BJ (cell line): ENCODE data around the gene IL11. TPM values are rescaled to one million over a fixed set of nuclear protein-coding genes. Genes with fewer than 3 reads are reported as not detected.

Experiments used
- CTCF ChIA-PET: fragments of 350-600 bp; formaldehyde crosslinking; extraction: SDS; loops from one replicate; lab custom pipeline; 2021; ENCODE audit warnings: antibody characterized with exemption, inconsistent platforms; lab: Yijun Ruan, JAX
- POLR2A ChIA-PET: fragments of 300-600 bp; sonication (Branson Sonifier 250); formaldehyde crosslinking; extraction: SDS; loops from one replicate; lab custom pipeline; 2021; ENCODE audit warnings: antibody characterized with exemption; lab: Charles Lee
- DNase-seq: peaks from one replicate; pipeline ENCODE4 v3.0.0-alpha.2; 2011; ENCODE audit warnings: low read depth
- H3K27me3 ChIP-seq: 2 replicates; pipeline ENCODE4 v1.6.0; 2011; ENCODE audit warnings: low read length; ENCODE audit not compliant: control insufficient read depth, insufficient read depth
- H3K36me3 ChIP-seq: 2 replicates; pipeline ENCODE4 v1.5.1; 2011; ENCODE audit warnings: low read length; ENCODE audit not compliant: control insufficient read depth, insufficient read depth
- H3K4me3 ChIP-seq: 2 replicates; pipeline ENCODE4 v1.5.1; 2011; ENCODE audit warnings: low read depth, mild to moderate bottlenecking, control low read depth, low read length
- CTCF ChIP-seq: IDR thresholded peaks from 2 replicates; pipeline ENCODE4 v1.5.1; 2011; ENCODE audit warnings: low read depth, mild to moderate bottlenecking, control low read depth, inconsistent platforms, low read length, moderate library complexity; ENCODE audit not compliant: insufficient read depth
- polyA plus RNA-seq: library from polyadenylated mRNA; depleted of rRNA; stranded (reverse); fragments of >200 nt; gene quantifications from 2 replicates; pipeline ENCODE4 v1.2.3, GENCODE V29; 2011

The IL11 gene
- polyA plus RNA-seq, 1 experiment: 16.4 TPM

- CTCF ChIA-PET: no interaction called here
- POLR2A ChIA-PET: no interaction called here
- no peak for DNase-seq
- H3K27me3 ChIP-seq: peaks cover 26% of the 10 kb centered on the region
- no peak for TF ChIP-seq CTCF
- H3K36me3 ChIP-seq: 0 out of 2 replicates have a peak, but pooled peaks cover under 1% of the 10 kb centered on the region
- no peak overlapping the region for H3K4me3 ChIP-seq
These were observed 17.6 kb downstream of the IL11 start for GRCh38 chr19:55352549-55353145.

- DNase-seq: no peak
- POLR2A ChIA-PET: no interaction called here
- Histone ChIP-seq H3K36me3 (0 out of 2 replicates have a peak, but pooled peaks cover 1% of the 10 kb centered on the region), H3K4me3 (no peak overlapping the region), H3K27me3 (peaks cover 24% of the 10 kb centered on the region)
- TF ChIP-seq CTCF: no peak
- CTCF ChIA-PET: no interaction called here
These were observed 18.2 kb downstream of the IL11 start for GRCh38 chr19:55352040-55352439.

GRCh38 chr19:55350620-55351315 lies 19.5 kb downstream of the IL11 start:
- POLR2A ChIA-PET: no interaction called here

GRCh38 chr19:55348317-55349034 lies 21.8 kb downstream of the IL11 start:
- Histone ChIP-seq H3K36me3 (peaks cover 5% of the 10 kb centered on the region), H3K27me3 (peaks cover 10% of the 10 kb centered on the region), H3K4me3 (no peak overlapping the region)
- ChIA-PET CTCF (interaction anchor here (1.5 kb wide), 1 partner anchor 207 kb away, joined by 3 read pairs; no protein-coding TSS in a partner anchor), POLR2A (no interaction called here)
- no peak for TF ChIP-seq CTCF
- no peak for DNase-seq

More at GRCh38 chr19:55350620-55351315, 19.5 kb downstream of the IL11 start:
- DNase-seq: no peak
- CTCF ChIA-PET: interaction anchor here (0.7 to 1.1 kb wide), 3 partner anchors 10 to 111 kb away, joined by 3 read pairs; partner anchors contain the start of gene ISOC2
- Histone ChIP-seq H3K4me3 (no peak overlapping the region), H3K27me3 (peaks cover 20% of the 10 kb centered on the region), H3K36me3 (peaks cover 3% of the 10 kb centered on the region; the same call in 1 of the 2 replicates)
- no peak for TF ChIP-seq CTCF
